ENCODE data around the gene KRT27. TPM values are rescaled to one million over a fixed set of nuclear protein-coding genes. Genes with fewer than 3 reads are reported as not detected.

The KRT27 gene
- total and polyA plus RNA-seq, 2 experiments from 2014 or later = not detected

DNA sequence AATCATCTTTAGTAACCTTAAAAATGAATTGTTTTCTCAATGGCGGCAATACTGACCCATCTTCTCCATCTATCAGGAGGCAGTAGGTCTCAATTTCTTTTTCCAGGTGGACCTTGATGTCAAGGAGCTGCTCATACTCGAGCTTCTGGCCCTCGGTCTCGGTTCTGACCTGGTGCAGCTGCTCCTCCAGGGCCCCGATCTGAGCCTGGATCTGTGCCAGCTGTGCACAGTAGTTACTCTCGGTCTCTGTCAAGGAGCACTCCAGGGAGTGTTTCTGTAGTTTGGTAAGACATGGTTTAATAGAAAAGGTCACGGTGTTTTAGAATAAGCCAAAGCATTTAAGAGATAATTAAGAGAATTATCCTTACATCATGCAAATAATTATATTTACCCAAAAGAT lies 4.9 kb downstream of the KRT27 start:
- no peak overlapping the region for H3K4me2 ChIP-seq
- peaks cover 15% of the 10 kb centered on the region for H3K27me3 ChIP-seq (ENCODE audit: insufficient read depth)
- H3K4me3 ChIP-seq = no peak overlapping the region
- H3K27ac ChIP-seq (ENCODE audit: low read depth) = no peak overlapping the region
- Mint-ChIP-seq H3K36me3 (ENCODE audit: low read depth) (no peaks in the 10 kb centered on the region), H3K9me3 (no peaks in the 10 kb centered on the region), H3K27me3 (ENCODE audit: insufficient read depth, low read depth, poor library complexity) (peaks cover 6% of the 10 kb centered on the region), H3K4me3 (no peak overlapping the region), H3K4me1 (no peaks in the 10 kb centered on the region), H3K27ac (no peak overlapping the region)
- no peaks in the 10 kb centered on the region for H4K20me1 ChIP-seq (replicated peaks; ENCODE audit: insufficient read depth)
- DNase-seq (ENCODE audit: low spot score) (no peak), ATAC-seq (no peak)
- no peak overlapping the region for H2AFZ ChIP-seq
- no peaks in the 10 kb centered on the region for H3K79me2 ChIP-seq (replicated peaks; ENCODE audit: insufficient read depth)
- no peaks in the 10 kb centered on the region for H3K4me1 ChIP-seq (ENCODE audit: insufficient read depth)
- H3F3A ChIP-seq (replicated peaks; ENCODE audit: low read depth) = no peaks in the 10 kb centered on the region
- TF ChIP-seq CREB1 (CRISPR knock-in tag; IDR thresholded peaks at IDR 0.05; ENCODE audit: low read depth) (no peak), ZNF331 (CRISPR knock-in tag; IDR thresholded peaks at IDR 0.05; ENCODE audit: low read depth) (no peak), NANOG (IDR thresholded peaks at IDR 0.05; ENCODE audit: borderline replicate concordance) (no peak), POLR2AphosphoS5 (IDR thresholded peaks at IDR 0.05; ENCODE audit: low read depth) (no peak), JUNB (IDR thresholded peaks at IDR 0.05; ENCODE audit: unreplicated experiment) (no peak), EZH2phosphoT487 (IDR thresholded peaks at IDR 0.05; ENCODE audit: unreplicated experiment) (no peak), EZH2 (IDR thresholded peaks at IDR 0.05; ENCODE audit: low read depth, unreplicated experiment) (no peak), STAT1 (IDR thresholded peaks at IDR 0.05; ENCODE audit: unreplicated experiment) (no peak), ZNF114 (CRISPR knock-in tag; IDR thresholded peaks at IDR 0.05) (no peak)
- TF ChIP-seq, protein P1, sequence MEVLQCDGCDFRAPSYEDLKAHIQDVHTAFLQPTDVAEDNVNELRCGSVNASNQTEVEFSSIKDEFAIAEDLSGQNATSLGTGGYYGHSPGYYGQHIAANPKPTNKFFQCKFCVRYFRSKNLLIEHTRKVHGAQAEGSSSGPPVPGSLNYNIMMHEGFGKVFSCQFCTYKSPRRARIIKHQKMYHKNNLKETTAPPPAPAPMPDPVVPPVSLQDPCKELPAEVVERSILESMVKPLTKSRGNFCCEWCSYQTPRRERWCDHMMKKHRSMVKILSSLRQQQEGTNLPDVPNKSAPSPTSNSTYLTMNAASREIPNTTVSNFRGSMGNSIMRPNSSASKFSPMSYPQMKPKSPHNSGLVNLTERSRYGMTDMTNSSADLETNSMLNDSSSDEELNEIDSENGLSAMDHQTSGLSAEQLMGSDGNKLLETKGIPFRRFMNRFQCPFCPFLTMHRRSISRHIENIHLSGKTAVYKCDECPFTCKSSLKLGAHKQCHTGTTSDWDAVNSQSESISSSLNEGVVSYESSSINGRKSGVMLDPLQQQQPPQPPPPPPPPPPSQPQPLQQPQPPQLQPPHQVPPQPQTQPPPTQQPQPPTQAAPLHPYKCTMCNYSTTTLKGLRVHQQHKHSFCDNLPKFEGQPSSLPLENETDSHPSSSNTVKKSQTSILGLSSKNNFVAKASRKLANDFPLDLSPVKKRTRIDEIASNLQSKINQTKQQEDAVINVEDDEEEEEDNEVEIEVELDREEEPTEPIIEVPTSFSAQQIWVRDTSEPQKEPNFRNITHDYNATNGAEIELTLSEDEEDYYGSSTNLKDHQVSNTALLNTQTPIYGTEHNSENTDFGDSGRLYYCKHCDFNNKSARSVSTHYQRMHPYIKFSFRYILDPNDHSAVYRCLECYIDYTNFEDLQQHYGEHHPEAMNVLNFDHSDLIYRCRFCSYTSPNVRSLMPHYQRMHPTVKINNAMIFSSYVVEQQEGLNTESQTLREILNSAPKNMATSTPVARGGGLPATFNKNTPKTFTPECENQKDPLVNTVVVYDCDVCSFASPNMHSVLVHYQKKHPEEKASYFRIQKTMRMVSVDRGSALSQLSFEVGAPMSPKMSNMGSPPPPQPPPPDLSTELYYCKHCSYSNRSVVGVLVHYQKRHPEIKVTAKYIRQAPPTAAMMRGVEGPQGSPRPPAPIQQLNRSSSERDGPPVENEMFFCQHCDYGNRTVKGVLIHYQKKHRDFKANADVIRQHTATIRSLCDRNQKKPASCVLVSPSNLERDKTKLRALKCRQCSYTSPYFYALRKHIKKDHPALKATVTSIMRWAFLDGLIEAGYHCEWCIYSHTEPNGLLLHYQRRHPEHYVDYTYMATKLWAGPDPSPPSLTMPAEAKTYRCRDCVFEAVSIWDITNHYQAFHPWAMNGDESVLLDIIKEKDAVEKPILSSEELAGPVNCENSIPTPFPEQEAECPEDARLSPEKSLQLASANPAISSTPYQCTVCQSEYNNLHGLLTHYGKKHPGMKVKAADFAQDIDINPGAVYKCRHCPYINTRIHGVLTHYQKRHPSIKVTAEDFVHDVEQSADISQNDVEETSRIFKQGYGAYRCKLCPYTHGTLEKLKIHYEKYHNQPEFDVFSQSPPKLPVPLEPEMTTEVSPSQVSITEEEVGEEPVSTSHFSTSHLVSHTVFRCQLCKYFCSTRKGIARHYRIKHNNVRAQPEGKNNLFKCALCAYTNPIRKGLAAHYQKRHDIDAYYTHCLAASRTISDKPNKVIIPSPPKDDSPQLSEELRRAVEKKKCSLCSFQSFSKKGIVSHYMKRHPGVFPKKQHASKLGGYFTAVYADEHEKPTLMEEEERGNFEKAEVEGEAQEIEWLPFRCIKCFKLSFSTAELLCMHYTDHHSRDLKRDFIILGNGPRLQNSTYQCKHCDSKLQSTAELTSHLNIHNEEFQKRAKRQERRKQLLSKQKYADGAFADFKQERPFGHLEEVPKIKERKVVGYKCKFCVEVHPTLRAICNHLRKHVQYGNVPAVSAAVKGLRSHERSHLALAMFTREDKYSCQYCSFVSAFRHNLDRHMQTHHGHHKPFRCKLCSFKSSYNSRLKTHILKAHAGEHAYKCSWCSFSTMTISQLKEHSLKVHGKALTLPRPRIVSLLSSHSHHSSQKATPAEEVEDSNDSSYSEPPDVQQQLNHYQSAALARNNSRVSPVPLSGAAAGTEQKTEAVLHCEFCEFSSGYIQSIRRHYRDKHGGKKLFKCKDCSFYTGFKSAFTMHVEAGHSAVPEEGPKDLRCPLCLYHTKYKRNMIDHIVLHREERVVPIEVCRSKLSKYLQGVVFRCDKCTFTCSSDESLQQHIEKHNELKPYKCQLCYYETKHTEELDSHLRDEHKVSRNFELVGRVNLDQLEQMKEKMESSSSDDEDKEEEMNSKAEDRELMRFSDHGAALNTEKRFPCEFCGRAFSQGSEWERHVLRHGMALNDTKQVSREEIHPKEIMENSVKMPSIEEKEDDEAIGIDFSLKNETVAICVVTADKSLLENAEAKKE (CRISPR knock-in tag; IDR thresholded peaks at IDR 0.05) = no peak
- TF ChIP-seq, protein P2, sequence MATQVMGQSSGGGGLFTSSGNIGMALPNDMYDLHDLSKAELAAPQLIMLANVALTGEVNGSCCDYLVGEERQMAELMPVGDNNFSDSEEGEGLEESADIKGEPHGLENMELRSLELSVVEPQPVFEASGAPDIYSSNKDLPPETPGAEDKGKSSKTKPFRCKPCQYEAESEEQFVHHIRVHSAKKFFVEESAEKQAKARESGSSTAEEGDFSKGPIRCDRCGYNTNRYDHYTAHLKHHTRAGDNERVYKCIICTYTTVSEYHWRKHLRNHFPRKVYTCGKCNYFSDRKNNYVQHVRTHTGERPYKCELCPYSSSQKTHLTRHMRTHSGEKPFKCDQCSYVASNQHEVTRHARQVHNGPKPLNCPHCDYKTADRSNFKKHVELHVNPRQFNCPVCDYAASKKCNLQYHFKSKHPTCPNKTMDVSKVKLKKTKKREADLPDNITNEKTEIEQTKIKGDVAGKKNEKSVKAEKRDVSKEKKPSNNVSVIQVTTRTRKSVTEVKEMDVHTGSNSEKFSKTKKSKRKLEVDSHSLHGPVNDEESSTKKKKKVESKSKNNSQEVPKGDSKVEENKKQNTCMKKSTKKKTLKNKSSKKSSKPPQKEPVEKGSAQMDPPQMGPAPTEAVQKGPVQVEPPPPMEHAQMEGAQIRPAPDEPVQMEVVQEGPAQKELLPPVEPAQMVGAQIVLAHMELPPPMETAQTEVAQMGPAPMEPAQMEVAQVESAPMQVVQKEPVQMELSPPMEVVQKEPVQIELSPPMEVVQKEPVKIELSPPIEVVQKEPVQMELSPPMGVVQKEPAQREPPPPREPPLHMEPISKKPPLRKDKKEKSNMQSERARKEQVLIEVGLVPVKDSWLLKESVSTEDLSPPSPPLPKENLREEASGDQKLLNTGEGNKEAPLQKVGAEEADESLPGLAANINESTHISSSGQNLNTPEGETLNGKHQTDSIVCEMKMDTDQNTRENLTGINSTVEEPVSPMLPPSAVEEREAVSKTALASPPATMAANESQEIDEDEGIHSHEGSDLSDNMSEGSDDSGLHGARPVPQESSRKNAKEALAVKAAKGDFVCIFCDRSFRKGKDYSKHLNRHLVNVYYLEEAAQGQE (IDR thresholded peaks at IDR 0.05; ENCODE audit: unreplicated experiment) = no peak
- TF ChIP-seq, protein P3, sequence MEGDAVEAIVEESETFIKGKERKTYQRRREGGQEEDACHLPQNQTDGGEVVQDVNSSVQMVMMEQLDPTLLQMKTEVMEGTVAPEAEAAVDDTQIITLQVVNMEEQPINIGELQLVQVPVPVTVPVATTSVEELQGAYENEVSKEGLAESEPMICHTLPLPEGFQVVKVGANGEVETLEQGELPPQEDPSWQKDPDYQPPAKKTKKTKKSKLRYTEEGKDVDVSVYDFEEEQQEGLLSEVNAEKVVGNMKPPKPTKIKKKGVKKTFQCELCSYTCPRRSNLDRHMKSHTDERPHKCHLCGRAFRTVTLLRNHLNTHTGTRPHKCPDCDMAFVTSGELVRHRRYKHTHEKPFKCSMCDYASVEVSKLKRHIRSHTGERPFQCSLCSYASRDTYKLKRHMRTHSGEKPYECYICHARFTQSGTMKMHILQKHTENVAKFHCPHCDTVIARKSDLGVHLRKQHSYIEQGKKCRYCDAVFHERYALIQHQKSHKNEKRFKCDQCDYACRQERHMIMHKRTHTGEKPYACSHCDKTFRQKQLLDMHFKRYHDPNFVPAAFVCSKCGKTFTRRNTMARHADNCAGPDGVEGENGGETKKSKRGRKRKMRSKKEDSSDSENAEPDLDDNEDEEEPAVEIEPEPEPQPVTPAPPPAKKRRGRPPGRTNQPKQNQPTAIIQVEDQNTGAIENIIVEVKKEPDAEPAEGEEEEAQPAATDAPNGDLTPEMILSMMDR (conservative IDR thresholded peaks at IDR 0.05; ENCODE audit: low read depth in 2 of 2) = no peak
- TF ChIP-seq, protein P4, sequence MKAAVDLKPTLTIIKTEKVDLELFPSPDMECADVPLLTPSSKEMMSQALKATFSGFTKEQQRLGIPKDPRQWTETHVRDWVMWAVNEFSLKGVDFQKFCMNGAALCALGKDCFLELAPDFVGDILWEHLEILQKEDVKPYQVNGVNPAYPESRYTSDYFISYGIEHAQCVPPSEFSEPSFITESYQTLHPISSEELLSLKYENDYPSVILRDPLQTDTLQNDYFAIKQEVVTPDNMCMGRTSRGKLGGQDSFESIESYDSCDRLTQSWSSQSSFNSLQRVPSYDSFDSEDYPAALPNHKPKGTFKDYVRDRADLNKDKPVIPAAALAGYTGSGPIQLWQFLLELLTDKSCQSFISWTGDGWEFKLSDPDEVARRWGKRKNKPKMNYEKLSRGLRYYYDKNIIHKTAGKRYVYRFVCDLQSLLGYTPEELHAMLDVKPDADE (IDR thresholded peaks at IDR 0.05) = no peak
- no peaks in the 10 kb centered on the region for H3K9me2 ChIP-seq (ENCODE audit: insufficient read depth)
- no peaks in the 10 kb centered on the region for H3K36me3 ChIP-seq (ENCODE audit: insufficient read depth)
